ENCODE data around the gene ZBTB20. TPM values are rescaled to one million over a fixed set of nuclear protein-coding genes. Genes with fewer than 3 reads are reported as not detected.

Gene ZBTB20
- polyA plus RNA-seq, 10 donors = 2.0 to 4.9 (median 3.7) TPM

DNA sequence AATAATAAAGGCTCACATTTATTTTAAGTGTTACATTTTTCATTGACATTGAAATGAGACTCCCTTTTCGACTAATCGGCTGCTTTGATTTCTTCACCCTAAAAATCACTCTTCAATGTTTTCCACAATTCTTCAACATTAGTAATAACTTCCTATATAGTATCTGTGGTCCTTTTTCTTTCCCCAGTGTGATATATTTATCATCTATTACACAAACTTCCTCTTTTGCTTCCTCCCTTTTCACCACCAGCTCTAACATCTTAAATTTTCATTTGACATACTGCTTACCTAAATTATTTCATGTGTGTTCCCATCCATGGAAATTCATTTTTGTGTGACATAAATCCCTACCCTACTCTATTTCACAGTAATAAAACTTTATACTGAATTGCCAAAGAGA lies 608.9 kb downstream of the ZBTB20 start:
- DNase-seq = no peak

DNA sequence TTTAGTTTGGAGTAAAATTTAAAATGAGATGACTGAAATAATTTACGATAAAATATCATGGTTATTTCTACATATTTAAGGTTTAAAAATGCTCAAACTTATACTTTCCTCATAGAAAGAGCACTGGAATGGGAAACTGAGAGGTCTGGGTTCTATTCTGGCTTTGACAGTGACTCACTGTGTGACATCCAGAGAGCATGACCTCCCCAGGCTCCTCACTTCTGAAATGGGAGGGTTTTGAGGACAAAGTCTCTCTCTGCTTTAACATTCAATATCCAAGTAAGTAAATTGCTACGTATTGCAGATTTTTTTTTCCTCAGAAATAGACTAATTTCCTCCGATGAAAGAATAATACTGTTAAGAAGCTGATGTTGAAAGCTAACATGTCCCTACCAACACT lies 618.6 kb downstream of the ZBTB20 start:
- no peak for DNase-seq

DNA sequence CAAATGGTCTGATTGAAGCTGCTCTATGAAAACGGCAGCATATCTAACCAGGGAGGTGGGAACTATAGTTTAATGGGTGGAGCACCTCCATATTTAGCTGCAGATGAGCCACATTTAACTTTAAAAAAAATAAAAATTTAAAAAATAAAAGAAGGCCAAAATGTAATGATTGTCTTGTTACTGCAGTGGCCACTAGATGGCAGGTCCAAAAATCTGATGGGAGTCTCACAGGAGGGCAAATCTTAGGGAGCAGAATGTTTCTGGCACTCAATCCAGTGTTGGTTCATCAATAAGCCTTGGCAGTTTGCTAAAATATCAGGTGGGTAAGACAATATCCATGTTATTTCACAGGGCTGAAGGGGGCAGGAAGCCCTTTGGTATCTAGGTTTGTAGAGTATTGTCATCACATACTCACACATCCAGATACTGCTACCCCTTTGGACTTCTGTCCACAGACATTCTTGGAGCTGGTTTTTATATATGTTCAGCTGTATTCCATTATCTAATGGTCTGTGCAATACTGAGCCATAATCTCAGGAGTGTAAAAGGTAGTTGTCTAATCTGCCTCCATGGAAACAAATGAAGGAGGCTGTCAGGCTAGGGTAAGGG lies 619.9 kb downstream of the ZBTB20 start:
- no peak for DNase-seq

DNA sequence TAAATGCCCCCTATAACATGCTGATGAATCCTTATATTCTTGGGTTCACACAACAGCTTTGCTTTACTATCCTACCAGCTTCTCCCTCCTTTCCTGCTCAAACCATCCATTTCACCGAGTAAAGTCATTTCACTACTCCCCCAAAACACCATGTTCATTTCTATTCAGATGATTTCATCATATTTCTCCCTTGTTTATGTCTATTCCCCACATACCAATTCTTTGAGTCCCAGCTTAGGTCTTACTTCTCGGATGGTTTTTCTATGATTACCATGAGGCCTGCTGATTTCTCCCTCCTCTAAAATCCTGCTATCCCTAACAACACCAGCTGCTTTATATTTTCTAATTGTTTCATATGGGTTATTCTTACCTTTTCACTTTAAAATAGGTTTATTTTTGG lies 621.8 kb downstream of the ZBTB20 start:
- DNase-seq = no peak

DNA sequence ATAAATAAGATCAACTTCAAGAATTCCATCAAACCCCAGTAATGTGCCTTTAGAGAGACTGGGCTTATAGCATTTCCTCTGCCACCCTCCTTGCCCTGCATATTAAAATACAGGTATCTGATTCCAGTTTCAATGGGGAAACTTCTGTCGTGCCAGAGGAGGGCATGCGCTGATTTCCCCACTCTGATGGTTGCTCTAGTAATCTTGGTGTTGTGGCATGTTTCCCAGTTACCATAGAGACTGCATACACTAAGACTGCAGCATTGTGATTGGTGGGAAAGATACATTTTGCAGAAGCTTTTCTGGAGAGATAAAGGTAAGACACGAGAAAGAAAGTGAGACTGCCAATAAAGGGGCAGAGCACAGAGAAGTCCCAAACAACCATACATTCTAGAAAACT lies 627.7 kb downstream of the ZBTB20 start:
- peak in 2 of 3 donors; percentile 40 to 63 for DNase-seq

DNA sequence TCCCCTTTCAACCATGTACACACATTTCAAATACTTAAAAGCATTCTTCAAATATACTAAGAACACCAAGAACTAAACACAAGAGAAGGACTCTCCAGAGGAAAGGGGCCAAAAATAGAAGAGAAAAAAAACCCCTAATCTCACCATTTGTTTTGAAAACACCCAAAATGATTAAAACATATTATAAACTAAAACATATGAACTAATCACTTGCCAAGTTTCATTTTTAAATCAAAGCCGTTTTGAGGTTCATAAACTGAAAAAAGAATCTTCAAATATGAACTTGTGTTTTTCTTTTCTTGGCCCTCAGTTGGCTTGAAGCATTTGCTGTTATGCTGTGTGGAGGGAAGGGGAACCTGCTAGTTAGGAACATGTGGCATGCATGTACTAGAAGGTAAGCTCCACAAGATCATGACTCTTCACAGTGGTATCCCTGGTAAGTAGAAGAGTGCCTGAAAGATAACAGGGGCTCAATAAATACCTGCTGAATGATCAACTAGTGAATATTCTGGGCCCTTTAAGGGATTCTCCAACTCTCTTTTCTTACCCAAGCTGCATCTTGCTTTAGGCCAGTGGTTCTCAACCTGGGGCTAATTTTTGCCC lies 628.8 kb downstream of the ZBTB20 start:
- DNase-seq = no peak

DNA sequence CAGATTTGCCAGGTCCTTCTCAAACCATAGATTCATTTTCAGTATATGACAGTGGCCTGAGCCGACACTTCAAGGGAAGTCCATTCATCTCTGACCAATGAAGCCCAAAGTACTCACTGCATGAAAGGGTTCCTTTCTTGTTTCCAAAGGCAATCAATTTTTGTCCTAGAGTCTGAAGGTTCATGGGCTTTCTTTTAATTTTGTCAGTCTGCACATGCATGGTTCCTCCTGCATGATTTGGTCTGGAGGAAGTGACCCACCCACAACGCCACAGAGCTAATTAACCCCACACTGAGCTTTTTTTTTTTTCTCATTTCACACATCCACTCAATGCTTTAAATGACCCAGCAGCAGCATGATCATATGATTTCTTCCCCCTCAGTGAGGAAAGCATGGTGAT lies 636.9 kb downstream of the ZBTB20 start:
- DNase-seq = no peak

DNA sequence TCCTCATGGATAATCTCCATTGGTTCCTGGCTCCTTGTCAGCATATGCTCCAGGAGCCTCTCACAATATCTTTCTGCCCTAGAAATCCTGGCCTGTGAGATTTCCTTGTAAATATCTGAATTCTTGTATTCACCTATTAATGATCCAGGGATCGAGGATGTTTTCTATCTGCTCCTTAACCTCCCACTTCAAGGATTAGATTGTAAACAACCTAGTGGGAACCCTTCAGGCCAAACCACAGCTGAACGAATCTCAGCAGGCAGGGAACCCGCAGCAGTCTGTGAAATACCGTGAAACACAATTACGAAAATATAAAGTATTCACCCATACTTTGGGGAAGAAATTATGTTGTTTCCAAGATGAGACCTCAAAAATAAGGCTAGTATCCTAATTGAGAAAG lies 637.3 kb downstream of the ZBTB20 start:
- no peak for DNase-seq

DNA sequence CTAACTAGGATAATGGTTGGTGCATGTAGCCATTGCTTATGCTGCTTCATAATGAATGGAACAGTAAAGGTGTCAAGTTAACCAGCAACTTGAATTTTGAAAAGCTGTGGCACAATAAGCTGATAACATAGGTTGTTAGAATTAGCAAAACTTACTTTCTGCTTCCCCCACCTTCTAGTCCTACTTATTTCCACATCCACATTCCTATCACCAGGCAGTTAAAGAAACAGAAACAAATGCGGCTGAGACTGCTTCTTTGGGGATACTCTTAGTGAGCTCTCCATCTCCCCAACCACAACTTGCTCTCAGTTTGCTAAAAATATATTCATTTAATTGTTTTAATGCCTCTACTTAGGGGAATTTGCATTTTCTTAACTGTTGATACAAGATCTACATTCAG lies 638.1 kb downstream of the ZBTB20 start:
- DNase-seq = no peak

DNA sequence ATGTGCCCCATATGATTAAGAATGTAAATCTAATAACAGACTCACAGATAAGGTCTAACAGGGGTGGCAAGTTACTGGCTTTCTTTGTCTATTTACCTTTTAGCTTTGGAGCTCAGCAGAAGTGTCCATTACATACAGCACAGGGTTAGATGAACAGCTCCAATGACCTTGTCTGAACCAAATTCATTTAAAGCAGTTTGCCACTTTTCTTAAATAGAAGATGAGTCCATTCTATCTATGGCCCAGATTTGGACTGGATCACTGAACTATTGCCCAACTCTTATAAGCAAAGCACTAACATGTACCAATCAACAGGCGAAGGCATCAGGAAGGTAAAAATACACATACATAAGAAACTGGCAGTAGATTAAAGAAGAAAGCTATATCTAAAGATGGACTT lies 638.9 kb downstream of the ZBTB20 start:
- DNase-seq = no peak

DNA sequence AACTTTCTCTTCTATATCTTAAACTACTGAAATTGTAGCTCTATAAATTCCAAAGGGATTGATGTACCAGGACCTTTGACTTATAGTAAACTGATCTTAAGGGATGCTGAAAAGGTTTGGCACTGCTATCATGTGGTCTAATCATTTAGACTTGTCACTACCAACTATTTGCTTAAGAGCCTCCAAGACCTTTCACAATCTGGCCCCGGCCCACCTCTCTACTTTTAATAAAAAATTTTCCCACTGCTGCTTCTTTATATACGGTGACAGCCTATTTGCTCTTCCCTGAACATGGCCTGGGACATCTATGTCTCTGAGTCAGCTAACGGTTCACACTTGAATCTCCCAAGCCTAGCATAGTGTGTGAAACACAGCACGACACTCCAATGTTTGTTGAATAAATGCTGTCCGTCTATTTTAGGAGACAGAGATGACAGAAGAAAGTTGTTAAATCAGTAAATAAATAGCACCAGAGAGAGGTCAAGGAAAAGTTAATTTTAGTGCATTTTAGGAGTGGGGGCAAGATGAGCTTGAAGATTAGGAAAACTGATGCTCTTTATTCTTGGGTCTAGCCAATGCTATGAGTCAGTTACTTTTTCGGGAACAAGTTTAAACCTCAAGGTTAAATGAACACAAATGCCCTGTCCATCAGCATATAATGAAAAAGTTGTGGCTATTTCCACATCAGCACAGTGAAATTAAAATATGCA lies 640.3 kb downstream of the ZBTB20 start:
- DNase-seq = peak in 1 of 3 donors; percentile 27

DNA sequence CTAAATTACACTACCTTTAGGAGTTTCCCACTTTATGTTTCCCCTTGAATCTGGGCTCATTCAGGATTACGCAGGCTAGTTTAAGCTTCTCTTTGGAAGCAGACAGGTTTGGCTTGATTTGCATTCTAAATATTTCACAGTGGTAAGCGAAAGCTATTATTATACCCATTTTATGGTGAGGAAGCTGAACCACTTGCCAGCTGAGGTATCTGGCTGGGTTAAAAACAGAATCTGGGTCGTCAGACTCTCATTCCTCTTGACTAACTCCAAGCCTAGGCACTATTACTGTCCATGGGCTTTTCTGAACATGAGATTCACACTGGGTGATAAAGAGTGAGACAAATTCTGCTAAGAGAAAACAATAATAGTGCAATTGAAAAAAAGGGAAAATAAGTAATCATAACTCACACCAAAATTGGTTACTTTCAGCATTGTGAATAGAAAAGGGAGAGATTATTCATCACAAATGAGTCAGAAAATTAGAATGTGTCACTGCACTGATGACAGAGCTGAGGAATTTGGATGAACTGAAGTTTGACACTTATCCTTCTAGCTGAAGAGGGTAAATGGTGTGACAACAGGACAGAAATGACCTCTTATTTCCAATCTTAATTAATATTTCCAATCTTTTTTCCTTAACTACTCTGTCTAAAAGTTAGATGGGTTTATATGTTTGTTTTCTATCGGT lies 642.0 kb downstream of the ZBTB20 start:
- no peak for DNase-seq

DNA sequence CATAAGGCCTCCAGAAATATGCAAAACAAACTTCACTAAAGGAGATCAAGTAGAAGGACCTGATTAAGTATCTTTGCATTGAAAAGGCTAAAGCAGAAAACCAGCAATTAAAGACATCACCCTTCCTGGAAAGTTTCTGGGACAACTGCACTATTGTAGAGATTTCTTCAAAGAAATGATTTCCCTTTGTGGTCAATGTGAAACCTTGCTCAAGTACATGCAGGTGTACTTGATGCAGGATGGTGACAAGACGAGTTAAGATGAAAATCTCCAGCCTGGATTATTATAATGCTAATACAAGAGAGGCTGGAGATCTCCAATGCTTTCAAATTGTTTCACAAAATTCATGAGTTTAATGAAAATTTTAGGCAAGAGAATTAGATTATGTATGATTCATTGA lies 644.9 kb downstream of the ZBTB20 start:
- DNase-seq = no peak

DNA sequence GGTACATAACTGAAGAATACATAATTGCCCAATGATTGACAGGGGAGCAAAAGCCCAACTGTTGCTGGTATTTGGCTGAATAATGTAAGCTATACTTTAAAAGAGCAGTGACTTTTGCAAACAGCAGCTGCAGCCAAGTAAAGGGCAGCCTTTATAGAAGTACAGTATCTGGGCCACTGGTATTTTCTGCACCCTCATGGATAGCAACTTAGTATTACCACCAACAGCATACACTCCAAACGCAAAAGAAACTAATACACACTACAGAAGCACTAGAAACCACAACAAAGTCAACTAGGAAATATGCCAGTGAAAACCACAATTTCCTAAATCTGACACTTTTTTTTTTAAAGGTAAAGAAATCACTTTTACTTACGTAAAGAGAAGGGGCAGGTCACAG lies 647.1 kb downstream of the ZBTB20 start:
- no peak for DNase-seq

DNA sequence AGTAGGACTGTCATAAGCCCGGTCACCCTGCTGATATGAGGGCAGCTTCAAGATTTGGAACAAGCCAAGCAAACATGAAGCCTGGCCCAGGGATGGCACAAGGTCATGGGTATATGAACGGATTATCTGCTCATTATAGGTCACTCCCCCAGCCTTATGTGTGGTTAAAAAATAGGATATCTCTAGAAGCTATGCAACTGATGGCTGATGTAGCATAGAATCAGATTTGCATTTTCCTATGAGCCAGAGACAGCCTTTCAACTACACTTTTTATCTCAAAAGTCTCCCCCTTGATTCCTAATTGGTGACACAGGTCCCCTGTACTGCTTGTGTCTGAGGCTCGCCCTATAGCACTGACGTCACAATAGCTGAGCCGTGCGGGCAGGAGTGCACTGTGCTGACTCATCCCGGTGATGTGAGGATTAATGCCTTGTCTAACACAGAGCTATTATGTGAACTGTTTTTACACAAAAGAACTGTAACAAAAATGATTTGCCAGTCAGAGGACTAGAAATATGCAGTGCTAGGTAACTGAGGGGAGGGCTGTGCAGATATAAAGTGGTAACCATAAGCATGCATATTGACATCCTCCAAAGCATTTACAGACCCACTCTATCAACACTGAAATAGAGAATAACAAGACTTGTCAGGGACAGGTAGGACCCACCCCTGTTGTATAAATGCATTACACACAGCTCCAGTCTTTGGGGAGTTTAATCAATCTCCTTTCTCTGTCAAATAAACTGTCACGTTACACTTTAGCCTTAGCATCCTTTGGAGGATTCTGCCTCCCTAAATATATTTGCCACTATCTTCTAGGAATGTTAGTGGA lies 648.3 kb downstream of the ZBTB20 start:
- DNase-seq = peak in 1 of 3 donors; percentile 54

DNA sequence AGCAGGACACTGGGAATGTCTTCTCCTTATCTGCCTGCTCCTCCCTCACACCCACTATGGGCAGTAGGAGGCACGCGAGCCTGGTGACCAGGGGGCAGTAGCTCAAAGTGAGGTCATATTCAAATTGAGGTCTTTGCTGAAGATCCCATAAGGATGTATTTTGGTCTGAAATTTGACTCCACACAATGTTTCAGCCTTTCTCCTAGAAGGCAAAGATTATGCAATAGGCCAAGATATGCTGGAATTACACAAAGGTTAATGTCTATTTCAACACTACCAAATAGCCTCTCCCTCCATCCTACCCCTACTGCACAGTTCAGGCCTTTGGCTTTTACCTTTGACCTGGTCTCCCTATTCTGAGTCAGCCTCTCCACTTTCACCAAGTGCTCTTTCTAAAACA lies 650.2 kb downstream of the ZBTB20 start:
- no peak for DNase-seq

DNA sequence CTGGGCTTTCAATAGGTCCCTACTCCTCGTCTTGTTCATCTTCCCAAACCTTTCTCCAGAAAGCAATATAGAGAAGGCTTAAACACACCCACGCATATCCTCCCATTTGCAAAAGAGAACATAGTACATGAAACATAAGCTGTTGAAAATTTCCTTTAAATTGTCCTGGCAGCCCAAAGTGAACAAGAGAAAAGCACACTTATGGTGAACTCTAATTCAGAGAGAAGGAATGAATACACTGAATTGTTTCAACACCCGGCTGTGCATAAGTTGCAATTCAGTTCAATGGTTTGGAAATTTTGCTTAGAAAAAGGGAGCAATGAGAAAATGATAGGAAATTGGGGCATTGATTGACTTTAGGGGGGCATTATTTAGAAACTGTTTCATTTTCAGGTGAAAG lies 650.6 kb downstream of the ZBTB20 start:
- no peak for DNase-seq

DNA sequence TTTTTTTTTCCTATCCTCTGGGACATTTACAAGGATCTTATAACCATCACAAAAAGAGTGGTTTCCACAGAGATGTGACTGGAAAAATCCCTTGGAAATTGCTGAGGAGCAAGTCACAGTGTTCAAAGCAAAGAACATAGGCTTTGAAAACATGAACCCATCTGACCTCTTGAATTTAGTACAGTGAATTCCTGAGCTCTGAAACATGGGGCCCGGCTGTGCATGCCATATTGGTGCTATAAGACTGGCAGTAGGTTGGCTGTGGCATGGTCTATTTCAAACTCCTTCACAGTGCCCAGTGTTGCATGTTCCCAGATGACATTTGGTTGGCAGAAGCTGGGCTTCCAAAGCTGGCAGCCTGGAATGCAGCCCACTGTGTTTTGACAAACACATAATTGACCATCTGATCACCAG lies 651.1 kb downstream of the ZBTB20 start:
- DNase-seq = peak in 1 of 3 donors; percentile 27

DNA sequence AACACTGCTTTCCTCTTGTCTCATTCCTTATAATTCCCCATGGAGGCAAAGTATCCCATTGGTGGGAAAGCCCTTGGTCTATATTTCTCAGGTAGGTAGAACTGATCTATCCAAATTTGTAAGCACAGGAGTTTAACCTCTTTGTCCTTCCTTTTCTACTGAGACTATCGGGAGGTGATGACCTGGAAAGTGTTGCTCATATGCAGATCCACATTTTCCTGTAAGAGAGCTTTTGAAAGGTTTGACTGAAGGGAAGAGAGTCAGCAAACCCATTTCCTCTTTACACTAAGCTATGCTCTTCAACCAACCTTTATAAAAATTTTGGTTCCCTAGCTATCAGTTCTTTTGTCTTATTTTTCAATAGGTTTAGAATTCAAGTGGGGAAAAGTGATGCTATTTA lies 652.6 kb downstream of the ZBTB20 start:
- no peak for DNase-seq

DNA sequence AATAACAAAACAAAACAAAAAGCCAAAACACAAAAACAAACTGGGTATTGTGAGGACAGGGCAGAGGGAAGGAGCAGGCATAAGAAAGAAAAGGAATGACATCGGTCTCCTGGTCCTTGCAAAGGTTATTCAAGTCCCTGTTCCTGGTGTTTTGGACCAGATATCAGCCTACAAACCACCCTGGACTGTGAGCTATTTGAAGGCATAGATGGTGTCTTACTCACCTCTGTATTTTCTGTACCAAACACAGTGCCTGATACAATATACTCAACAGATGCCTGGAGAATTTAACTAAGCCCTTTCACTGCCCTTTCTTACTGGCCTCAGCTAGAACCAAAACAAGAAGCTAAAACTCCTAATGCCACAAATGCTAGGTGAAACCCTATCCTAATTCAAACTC lies 656.3 kb downstream of the ZBTB20 start:
- no peak for DNase-seq

DNA sequence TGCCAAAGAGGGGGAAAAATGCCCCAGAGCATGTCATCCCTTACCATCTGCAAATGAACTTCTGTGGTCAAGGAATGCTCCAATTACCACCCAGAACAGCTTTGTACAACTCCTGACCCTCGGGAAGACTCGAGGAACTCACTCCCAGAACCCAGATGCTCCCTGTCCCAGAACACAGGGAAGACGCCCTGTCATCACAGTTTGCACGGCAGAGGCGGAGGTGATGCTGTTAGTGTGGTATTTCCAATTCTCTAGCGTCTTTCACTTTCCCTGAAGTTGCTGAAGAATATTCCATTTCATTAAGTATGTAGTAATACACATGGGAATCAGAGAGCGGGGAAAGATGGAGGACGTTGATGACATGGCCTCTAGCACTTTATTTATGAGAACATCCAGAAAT lies 659.6 kb downstream of the ZBTB20 start:
- DNase-seq = no peak

DNA sequence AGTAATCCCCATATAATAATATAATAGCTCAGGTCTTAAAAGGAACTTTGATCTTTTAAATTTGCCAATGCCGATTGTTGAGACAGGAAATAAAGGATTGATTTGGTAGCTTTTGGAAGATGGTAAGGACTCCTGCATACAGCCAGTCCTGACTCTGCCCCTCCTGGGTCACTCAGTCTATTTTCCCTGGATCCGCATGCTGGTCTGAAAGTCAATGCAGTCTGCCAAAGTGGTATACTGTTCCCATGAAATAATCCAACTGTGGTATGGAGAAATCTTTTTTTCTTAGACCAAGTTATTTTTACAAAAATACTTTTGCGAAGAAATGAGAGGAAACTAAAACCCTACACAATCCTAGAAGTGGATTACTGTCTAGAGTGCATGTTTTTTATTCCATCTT lies 662.2 kb downstream of the ZBTB20 start:
- peak in 1 of 3 donors; percentile 7 for DNase-seq

Measured in muscle of back (tissue), 11 donors.